ENCODE measurements around the gene SIGLEC12.
"Not testable (repeated sequence)": the region's sequence is repeated elsewhere in the genome, so short reads cannot be mapped to it uniquely, and the experiment has no call there.

SIGLEC12 gene

DNA sequence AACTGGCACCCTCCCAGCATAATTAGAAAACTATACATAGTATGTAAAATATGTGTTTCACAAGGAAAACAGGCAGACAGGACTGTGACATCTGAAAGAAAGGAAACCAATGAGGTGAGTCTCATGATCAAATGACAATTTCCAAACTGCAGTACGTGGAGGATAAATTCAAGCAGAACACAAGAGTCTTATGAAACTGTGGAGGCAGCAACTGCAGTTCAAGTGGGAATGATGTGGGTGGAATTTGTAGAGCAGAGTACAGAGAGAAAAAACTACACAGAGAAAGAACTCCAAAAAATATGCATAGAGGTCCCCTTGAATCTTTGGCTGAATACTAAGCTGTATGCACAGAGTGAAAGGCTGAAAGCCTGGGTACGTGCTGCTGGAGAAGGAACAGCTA is 20.2 kb upstream of the SIGLEC12 start:
- DNase-seq, result no peak

GRCh38 chr19:51521357-51521756 is 19.8 kb upstream of the SIGLEC12 start:
- no peak for DNase-seq

DNA sequence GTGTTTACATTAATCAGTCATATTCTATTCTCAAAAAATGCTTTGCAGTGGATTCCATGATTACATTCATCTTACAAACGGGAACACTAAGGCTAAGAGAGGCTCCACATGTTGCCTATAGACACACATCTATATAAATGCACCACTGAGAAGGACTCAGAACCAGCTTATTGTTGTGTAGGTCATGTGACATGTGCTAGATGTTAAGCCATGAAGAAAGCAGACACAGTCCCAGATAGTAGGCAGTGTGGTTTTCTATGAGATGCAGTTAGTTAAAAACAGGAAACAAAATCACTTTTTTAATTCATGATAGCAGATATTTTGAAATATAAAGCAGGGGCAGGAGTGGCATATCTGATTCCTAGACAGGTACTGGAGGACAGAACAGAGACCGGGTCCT is 19.1 kb upstream of the SIGLEC12 start:
- no peak for DNase-seq

- DNase-seq, result no peak
Measured at GRCh38 chr19:51514866-51515481, 13.4 kb upstream of the SIGLEC12 start.

GRCh38 chr19:51513968-51514367 is 12.4 kb upstream of the SIGLEC12 start:
- DNase-seq, result no peak

- no peak for DNase-seq
Measured at GRCh38 chr19:51511353-51511752, 9.8 kb upstream of the SIGLEC12 start.

- DNase-seq, result no peak
Measured at GRCh38 chr19:51509823-51510660, 8.4 kb upstream of the SIGLEC12 start.

- no peak for DNase-seq
Measured at GRCh38 chr19:51508059-51508733, 6.6 kb upstream of the SIGLEC12 start.

DNA sequence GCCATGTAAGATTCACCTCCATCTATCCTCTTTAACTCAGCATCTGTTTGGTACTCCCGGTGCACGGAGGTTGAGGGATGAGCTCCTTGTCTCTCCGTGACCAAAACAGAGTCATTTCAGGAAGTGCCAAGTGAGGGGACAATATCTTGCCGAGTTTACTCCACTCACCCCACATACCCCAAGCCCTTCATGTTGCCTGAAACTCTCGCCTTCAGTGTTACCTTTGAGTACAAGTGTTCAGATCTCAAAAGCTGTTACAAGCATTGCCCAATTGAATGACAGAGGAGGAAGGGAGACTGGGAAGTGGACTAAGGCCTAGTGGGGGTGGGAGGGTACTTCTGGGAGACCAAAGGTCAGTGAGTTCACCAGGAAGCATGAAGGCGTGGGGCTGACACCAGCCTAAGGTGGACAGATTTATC is 6.0 kb upstream of the SIGLEC12 start:
- no peak for DNase-seq

DNA sequence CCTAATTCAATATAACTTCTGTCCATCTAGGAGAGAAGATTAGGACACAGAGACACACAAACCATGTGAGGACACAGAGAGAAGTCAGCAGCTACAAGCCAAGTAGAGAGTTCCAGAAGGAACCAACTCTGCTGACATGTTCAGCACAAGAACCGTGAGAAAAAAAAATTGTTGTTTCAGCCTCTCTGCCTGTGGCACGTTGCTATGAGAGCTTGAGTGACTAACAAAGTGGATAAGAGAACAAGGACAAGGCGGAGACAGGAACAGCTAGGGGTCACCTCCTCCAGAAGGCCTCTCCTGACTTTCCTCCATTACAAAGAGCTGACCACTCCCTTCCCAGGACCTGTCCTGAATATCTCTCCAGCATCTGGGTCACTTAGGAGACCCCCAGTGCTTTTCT is 5.6 kb upstream of the SIGLEC12 start:
- DNase-seq, result no peak

DNA sequence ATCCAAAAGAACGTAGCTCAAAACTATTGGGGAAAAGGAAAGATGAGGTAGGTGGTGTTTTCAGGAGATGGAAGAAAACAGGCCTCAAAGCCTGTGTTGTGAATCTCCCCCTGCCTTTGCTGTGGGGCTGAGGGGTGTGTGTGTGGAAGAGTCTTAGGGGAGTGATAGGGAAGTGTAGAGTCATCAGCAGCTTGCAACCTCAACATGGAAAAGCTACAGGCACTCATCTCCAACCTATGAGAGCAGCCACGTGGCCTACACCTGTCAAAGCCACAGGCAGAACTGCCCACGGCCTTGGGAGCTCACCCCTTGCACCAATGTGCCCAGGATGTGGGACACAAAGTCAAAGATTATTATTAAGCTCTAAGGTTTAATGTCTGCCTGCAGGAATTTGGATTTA is 4.3 kb upstream of the SIGLEC12 start:
- DNase-seq, result no peak

- no peak for DNase-seq
Measured at GRCh38 chr19:51503896-51504295, 2.3 kb upstream of the SIGLEC12 start.

GRCh38 chr19:51503286-51503817 is 1.8 kb upstream of the SIGLEC12 start:
- DNase-seq, result no peak

- DNase-seq, result not testable (repeated sequence)
Measured at GRCh38 chr19:51500931-51501330, 669 bp downstream of the SIGLEC12 start.

DNA sequence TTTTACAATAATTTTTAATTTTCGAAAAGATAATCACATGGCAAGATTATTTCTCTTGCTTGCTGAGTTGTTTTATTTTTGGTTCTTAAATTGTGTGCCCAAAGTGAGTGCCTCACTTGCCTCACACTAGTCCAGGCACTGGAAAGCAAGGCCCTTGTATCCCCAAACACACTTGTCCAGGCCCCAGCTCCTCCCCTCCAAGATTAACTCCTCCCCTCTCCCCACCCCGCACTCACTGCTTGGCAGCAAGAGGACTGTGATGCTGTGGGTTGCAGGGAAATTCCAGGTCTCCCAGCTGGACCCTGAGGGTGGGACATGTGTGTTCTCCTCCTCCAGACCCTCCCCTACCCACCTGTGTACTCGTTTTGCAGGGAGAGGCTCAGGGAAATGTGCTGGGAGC is 3.9 kb downstream of the SIGLEC12 start:
- no peak for DNase-seq

GRCh38 chr19:51493776-51494175 is 7.8 kb downstream of the SIGLEC12 start:
- DNase-seq, result no peak

GRCh38 chr19:51491586-51491985 is 10.0 kb downstream of the SIGLEC12 start:
- DNase-seq, result no peak

GRCh38 chr19:51490676-51491075 is 10.9 kb downstream of the SIGLEC12 start:
- no peak for DNase-seq

GRCh38 chr19:51489113-51489512 is 12.5 kb downstream of the SIGLEC12 start:
- no peak for DNase-seq

- no peak for DNase-seq
Measured at GRCh38 chr19:51488491-51488890, 13.1 kb downstream of the SIGLEC12 start.

DNA sequence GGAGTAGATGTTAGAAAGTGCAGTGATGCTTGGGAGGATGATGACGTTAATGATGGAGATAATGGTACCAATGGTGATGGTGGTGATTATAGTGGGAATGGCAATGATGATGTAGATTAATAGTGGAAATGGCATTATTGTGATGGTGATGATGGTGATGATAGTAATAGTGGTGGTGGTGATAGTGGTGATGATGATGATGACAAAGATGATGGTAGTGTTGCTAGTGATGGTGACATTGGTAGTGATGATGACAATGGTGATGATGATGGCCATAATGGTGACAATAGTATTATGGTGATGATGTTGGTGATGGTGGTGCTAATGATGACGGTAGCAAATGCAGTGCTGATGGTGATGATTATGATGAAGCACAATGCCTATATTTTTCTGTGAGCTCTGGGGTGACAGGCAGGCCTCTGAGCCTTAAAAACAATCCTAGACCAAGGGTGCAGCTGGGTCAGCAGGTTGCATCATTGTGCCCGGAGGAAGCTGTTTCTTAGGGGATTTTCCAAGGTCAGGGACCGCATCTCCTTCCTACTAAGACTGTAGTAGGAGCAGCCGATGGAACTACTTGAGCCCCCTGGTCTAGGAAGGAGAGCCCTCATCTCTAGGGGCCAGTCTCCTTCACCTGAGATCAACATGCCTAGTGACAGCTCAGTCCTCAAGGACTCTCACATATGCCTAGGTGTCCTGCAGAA is 15.5 kb downstream of the SIGLEC12 start:
- no peak for DNase-seq

- DNase-seq, result no peak
Measured at GRCh38 chr19:51480590-51480989, 21.0 kb downstream of the SIGLEC12 start.

Measured in activated CD4-positive, CD25-positive, alpha-beta regulatory T cell (primary cell).